HG03097 (cell line): Measurements from ENCODE around the gene ZFP36L2.
A peak's percentile ranks its signal among the peaks of the same experiment; 100 is the strongest.
"Not testable (repeated sequence)": the region's sequence is repeated elsewhere in the genome, so short reads cannot be mapped to it uniquely, and the experiment has no call there.

Source experiments
- ATAC-seq: cut with Tn5 transposase; IDR thresholded peaks from one replicate; pipeline ENCODE4 v1.9.1; 2021; ENCODE audit not compliant: unreplicated experiment, low FRiP score

ZFP36L2 gene

DNA sequence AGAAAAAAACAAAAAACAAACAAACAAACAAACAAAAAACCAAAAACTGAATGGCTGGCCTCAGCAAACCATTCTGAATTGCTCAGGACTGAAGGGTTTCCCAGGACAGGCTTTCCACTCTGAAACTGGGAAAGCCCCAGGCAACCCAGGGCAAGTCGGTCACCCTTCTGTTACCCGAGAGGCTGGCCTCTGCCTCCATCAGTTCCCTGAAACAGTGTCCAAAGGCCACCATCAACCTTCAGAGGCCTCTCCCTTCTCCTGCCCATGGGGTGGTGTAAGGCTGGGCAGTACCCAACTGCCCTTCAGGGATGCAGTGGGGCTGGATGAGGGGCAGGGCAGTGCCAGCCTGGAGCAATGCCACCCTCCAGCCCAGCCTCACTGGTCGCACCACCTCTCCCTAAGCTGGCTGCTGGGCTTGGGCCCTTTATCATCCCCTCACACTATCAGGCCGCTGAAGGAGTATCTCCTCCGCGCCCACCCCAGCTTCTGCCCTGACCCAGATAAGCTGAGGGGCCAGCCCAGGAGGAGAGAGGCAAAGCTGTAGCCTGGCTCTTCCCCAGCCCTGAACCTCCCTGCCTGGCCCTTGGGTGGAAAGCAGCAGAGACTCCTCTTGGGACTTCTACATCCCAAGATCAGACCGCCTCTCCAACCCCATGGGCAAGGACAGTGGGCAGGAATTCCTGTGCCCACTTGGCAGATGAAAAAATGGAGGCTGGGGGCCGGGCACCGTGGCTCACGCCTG lies 35.9 kb downstream of the ZFP36L2 start:
- no peak for ATAC-seq

DNA sequence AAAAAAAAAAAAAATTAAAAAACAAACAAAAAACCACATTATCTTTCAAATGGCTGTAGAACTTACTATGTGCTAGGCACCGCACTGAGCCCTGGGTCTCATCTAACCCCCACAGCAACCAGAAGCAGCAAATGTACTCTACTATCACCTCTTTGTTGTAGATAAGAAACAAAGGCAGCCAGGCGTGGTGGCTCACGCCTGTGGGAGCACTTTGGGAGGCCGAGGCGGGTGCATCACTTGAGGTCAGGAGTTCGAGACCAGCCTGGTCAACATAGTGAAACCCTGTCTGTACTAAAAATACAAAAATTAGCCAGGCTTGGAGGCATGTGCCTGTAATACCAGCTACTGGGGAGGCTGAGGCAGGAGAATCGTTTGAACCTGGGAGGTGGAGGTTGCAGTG lies 36.5 kb downstream of the ZFP36L2 start:
- not testable (repeated sequence) for ATAC-seq

DNA sequence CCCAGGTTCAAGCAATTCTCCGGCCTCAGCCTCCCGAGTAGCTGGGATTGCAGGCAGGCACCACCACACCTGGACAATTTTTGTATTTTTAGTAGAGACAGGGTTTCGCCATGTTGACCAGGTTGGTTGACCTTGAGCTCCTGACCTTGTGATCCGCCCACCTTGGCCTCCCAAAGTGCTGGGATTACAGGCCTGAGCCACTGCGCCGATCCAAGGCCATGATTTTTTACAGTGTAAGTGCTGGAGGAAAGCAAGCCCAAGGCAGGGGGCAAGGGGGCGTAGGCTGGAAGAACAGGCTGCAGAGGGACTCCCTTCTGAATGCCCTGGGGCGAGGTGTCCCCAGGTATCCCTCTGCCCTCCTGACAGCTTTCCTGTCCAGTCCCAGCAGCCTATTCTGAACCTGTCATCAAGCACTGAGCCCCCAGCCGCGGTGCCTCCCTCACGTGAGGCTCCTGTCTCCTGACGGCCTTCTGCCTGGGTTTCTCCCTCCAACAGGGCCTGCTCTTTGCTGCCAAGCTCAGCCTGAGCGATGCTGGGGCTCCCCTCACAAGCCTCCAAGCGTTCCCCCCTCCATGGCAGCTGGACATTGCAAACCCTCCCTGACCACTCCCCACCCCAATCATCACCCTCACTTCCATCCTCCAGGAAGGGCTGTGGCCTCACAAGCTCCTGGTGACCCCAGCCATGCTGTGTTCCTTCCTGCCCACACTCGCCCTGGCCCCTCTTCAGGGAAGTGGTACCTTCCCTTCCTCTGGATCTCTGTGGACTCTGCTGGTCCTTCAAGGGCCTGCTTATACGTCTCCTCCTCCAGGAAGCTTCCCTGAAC lies 37.6 kb downstream of the ZFP36L2 start:
- ATAC-seq = no peak

DNA sequence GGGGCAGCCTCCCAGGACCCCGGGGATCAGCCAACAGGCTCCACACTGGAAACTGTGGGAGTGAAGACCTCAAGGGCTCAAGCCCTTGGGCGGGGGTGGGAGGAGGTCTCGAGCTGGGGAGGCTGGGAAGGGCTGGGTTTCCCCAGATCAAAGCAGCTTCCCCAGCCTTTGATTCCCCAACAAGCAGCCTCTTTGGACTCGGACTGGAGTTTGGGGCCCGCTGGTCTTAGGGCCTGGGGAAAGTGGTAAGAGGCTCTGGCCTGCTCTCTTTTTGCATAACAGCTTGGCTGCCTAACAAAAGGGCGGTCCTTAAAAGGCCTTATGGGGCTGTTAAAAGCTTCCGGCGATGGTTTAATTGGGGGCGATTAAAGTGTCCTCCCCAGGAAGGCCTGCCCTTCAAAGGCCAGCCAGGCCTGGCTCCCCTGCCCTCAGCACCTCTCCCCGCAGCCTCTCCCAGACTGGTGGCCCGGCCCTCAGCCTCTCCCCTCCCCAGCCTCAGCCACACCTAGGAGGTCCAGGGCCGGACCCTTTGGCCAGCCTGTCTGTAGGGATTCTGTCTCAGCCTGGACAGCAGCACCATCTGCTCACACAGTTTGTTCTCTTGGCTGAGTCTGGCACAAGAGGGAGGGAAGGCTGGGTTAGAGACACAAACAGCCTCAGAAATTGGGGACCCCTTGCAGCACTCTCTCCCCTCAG lies 39.6 kb downstream of the ZFP36L2 start:
- no peak for ATAC-seq

DNA sequence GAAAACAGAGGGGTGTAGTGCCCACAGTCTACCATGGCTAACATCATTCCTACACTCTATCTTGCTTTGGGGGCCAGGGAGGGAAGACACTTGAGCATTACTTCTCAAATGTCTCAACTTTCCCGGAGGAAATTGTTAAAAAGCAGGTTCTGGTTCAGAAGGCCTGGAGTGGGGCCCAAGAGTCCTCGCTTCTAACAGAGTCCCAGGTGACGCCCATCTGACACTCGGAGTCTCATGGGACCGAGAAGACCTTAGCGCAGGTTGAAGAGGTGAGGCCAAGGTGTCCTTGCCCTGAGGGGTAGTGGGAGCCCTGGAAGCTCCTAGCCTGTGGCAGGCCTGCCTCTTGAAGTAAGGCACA lies 40.1 kb downstream of the ZFP36L2 start:
- no peak for ATAC-seq

DNA sequence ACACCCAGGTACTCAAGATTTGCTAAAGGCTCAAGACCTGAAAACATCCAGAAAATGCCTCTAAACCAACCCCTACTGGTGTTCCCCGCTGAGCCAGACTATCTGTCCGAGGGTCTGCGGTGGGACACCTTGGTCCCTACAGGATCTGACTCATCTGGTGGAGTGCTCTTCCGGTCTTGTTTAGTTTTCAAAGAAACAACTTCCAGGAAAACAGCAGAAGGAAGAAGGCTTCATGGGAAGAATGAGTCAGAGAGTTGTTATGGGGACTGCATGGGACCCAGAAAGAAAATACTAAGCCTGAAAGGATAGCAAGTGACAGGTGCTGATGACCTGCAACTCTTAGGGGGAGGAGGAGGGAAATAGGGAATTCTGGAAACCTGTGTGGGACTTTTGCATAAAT lies 41.3 kb downstream of the ZFP36L2 start:
- no peak for ATAC-seq

DNA sequence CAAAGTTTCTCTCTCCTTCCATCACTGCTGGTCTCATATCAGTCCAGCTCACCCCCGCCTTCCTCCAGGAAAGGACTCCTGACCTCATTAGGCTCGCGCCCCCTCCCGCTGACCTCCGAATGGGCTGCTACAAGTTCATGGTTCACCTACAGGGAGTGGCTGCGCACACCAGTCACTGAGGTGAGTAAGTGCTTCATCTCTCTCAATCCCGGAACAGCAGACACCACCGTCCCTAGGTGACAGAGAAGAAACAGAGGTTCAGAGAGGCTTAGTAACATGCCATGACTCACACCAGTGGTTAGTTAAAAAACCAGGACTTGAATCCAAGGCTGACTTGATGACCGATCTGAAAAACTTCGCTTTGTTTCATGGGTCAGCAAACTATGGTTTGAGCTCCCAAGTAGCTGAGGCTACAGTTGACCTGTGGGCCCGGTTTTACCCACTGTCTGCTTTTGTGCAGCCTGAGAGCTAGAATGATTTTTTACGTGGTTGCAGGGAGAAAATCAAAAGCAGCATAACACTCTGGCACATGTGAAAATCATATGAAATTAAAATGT lies 42.0 kb downstream of the ZFP36L2 start:
- no peak for ATAC-seq

DNA sequence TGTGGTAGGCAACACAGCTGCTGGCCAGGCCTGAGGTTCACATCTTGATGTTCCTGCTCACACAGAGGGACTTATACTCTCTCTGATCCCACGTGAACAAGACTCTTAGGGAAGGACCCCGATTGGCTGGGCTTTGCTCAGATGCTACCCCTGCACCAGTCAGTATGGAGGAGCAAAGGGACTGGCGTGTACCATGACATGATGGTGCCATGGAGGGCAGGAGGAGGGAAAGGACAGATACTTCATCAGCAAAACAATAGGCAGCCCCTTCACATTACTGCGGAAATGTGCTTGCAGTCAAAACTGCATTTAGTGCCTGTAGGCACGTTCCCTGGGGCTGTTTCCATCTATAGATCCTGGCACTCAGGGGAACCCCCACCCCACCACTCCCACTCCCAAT lies 42.7 kb downstream of the ZFP36L2 start:
- no peak for ATAC-seq

DNA sequence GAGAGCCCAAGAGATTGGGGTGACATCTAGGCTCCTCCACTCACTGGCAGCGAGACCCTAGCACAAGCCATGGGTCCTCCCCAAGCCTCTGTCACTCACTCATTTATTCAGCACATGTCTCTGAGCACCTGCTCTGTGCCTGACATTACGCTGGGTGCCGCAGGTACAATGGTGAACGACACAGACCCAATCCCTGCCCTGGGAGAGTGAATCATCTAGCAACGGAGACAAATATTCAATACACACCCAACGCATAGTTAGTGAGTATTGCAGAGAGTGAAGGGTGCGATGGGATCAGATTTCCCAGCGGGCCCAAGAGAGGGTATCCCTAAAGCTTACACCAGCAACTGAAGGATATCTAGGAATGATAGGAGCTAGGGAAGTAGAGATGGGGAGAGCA lies 45.5 kb downstream of the ZFP36L2 start:
- ATAC-seq = no peak

DNA sequence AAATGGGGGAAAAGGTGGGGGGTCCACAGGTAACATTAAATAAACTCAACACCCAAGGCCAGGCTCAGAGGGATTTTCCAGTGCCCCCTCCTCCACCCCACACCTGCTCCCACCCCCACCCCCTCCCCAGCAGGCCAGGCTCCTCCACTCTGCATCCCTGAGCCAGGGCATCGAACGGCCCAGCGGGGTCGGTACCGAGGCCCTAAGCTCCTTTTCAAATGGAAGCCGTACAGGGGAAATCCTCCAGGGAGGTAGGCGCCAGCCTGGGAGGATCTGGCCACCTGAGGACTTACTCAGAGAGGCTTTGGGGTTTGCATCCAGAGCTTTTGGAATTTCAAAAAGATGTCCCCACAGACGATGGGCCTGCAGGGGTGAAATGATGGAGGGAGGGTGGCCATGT lies 46.5 kb downstream of the ZFP36L2 start:
- ATAC-seq = no peak

DNA sequence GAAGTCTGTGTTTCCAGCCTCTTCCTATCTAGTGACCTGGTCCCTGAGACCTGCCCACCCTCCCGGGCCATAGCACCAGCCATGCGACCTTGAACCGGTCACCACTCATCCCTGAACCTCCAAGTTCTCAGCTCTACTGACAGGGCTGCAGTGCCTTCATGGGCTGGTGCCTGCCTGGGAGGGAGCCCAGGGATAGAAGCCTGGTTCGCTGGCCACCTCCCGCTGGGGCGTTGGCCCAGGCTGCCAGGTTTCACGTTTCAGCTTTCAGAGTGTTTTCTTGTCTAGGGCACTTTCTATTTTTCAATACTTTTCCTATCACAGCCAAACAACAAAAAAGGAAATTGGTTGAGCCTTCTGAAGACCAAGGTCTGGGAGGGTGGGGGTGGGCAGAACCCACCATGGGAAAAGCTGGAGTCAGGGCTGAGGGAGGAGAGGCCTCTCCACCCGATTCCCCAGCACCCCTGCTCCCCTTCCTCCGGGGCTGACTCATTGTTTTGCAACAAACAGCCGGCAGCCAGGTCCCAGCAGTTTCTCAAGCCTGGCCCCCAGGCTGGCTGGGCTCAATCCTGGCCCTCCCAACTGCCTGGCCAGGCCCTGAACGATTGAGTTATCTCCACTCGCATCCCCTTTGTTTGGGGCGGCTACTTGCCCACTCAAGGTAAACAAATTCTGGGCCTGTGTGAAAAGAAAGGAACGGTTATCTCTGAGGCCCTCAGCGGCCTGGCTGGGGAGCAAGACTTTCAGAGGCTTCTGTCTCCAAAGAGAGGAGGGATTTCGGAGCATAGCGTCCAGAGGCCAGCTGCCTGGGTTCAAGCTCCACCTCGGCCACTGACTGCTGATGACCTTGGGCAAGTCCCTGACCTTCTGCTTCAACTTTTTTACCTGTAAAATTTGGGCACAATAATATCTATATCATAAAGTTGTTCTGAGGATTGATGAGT lies 47.5 kb downstream of the ZFP36L2 start:
- ATAC-seq = no peak

DNA sequence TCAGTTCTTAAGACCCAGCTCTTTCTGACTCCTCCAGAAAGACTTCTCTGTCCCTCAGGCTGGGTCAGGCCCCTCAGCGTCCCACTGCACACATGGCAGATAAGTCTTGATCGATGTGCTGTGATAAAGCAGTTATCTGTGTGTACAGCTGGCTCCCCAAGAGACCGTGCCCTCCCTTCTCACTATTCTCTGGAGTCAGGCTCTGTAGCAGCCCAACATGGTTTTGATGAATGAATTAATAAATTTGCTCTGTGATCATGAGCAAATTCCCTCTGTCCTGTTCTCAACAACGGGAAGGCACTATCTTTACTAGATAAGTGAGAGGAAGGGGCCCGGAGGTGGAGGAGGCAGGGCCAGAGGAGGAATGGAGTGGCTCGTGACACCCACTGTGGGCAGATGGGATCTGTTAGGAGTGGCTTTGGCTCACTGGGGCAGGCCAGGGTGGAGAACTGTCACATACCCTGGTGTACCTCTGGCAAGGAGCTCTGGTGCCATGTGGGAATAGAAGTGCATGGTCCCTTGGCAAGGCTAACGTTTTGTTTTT lies 48.3 kb downstream of the ZFP36L2 start:
- no peak for ATAC-seq

DNA sequence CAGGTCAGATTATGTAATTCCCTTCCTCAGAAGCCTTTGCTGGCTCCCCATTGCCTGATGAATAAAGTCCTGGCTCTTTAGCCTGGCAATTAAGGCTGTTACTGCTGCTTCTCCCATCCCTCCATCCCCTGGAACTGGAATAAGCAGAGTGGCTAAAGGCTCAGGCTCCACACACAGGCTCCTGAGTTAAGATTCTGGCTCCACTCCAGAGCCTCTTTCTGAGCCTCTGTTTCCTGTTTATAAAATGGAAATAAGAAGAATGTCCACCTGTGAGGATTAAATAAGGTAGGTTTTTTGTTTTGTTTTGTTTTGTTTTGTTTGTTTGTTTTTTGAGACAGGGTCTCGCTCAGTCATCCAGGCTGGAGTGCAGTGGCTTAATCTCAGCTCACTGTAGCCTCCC lies 50.0 kb downstream of the ZFP36L2 start:
- no peak for ATAC-seq

DNA sequence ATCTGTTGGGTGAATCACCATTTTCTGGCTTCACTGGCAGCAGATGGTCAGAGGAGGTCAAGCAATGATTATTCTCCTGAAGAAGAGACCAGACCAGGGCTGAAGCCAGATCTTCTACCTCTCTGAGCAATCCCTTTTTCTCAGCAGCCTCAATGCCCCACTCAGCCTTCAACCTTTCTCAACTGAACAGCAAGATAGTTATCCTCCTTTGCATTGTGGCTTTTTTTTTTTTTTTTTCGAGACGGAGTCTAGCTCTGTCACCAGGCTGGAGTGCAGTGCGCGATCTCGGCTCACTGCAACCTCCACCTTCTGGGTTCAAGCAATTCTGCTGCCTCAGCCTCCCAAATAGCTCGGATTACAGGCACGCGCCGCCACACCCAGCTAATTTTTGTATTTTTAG lies 50.5 kb downstream of the ZFP36L2 start:
- ATAC-seq = no peak

DNA sequence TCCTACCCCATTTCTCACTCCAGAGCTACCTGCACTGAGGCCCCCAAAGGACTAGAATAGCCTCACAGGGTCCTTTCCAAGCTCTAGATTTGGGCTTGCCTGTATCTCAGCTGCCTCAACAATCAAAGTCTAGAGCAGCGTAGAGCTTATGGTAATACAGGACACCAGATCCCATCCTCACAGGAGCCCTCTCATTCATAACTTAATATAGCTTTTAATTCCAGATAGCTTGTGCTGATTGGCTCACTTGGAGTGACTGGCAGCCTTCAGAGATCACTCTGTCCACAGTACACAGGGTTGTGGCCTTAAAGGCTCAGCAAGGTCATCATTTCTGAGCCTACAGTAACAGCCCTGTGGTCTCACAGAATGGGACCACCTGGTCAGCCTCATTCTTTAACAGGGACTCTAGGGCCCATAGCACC lies 51.4 kb downstream of the ZFP36L2 start:
- no peak for ATAC-seq

DNA sequence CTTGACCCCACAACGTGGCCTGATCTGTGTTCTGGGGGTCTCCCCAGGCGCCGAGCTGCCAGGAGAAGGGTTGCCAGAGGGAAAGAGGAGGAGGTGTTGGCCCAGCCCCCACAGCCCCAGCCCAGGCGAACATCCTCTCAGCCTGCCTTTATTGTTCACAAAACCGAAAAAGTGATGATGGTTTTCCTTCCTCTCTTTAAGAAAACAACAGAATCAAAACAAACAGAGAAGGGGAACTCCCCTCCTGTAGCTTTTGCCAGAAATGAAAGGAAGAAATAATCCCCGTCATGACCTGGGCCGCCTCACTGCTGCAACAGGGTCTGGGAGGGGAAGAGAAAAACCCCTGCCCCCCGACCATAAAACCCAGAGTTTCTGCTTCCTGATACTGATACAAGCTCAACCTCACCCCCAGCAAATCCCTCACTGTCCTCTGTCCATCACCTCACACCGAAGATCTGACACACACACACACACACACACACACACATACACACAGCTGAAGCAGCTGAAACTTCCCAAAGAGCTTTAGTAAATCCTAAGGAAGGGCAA lies 52.0 kb downstream of the ZFP36L2 start:
- ATAC-seq = peak; percentile 75
